Measurements from ENCODE around the gene SRPX2. TPM values are rescaled to one million over a fixed set of nuclear protein-coding genes. Genes with fewer than 3 reads are reported as not detected.
"Not testable (repeated sequence)": the region's sequence is repeated elsewhere in the genome, so short reads cannot be mapped to it uniquely, and the experiment has no call there.

The SRPX2 gene
- total and polyA plus RNA-seq, 4 donors, result 1.7 to 10.4 (median 4.7) TPM

- Histone ChIP-seq H3K9me3 (ENCODE audit: control insufficient read depth, insufficient read depth, low read length) (no peaks in the 10 kb centered on the region), H3K4me3 (ENCODE audit: low read depth, low read length) (no peak overlapping the region), H3K4me1 (ENCODE audit: control insufficient read depth, insufficient read depth, low read length) (no peaks in the 10 kb centered on the region), H3K27ac (ENCODE audit: low read depth, low read length) (no peak overlapping the region), H3K27me3 (ENCODE audit: control insufficient read depth, insufficient read depth, low read length) (no peaks in the 10 kb centered on the region), H3K36me3 (ENCODE audit: control insufficient read depth, insufficient read depth, low read length) (no peaks in the 10 kb centered on the region)
- DNase-seq (ENCODE audit: low read depth in 4 of 6, low spot score in 6 of 6), result no peak
- WGBS (ENCODE audit: insufficient coverage), result no CpG with 5 or more reads among the region's 2 CpGs
Observed at GRCh38 chrX:100719139-100719538, 75.1 kb downstream of the SRPX2 start.

GRCh38 chrX:100720301-100720700 lies 76.3 kb downstream of the SRPX2 start:
- no CpG with 5 or more reads among the region's 2 CpGs for WGBS (ENCODE audit: insufficient coverage)
- Histone ChIP-seq H3K27me3 (ENCODE audit: control insufficient read depth, insufficient read depth, low read length) (no peaks in the 10 kb centered on the region), H3K9me3 (ENCODE audit: control insufficient read depth, insufficient read depth, low read length) (no peaks in the 10 kb centered on the region), H3K4me1 (ENCODE audit: control insufficient read depth, insufficient read depth, low read length) (no peaks in the 10 kb centered on the region), H3K27ac (ENCODE audit: low read depth, low read length) (no peak overlapping the region), H3K4me3 (ENCODE audit: low read depth, low read length) (no peak overlapping the region), H3K36me3 (ENCODE audit: control insufficient read depth, insufficient read depth, low read length) (no peaks in the 10 kb centered on the region)
- DNase-seq (ENCODE audit: low read depth in 4 of 6, low spot score in 6 of 6), result peak in 2 of 6 donors; percentile 14 to 29

- H3K4me3 ChIP-seq (ENCODE audit: low read depth, low read length), result no peak overlapping the region
- DNase-seq (ENCODE audit: low read depth in 4 of 6, low spot score in 6 of 6), result no peak
- H3K4me1 ChIP-seq (ENCODE audit: control insufficient read depth, insufficient read depth, low read length), result no peaks in the 10 kb centered on the region
- no peak overlapping the region for H3K27ac ChIP-seq (ENCODE audit: low read depth, low read length)
- no peaks in the 10 kb centered on the region for H3K9me3 ChIP-seq (ENCODE audit: control insufficient read depth, insufficient read depth, low read length)
- H3K36me3 ChIP-seq (ENCODE audit: control insufficient read depth, insufficient read depth, low read length), result no peaks in the 10 kb centered on the region
- no peaks in the 10 kb centered on the region for H3K27me3 ChIP-seq (ENCODE audit: control insufficient read depth, insufficient read depth, low read length)
Observed at GRCh38 chrX:100721328-100721727, 77.3 kb downstream of the SRPX2 start.

GRCh38 chrX:100724006-100724405 lies 80.0 kb downstream of the SRPX2 start:
- H3K27ac ChIP-seq (ENCODE audit: low read depth, low read length); H3K4me3 ChIP-seq (ENCODE audit: low read depth, low read length); H3K4me1 ChIP-seq (ENCODE audit: control insufficient read depth, insufficient read depth, low read length); H3K9me3 ChIP-seq (ENCODE audit: control insufficient read depth, insufficient read depth, low read length); H3K36me3 ChIP-seq (ENCODE audit: control insufficient read depth, insufficient read depth, low read length); H3K27me3 ChIP-seq (ENCODE audit: control insufficient read depth, insufficient read depth, low read length); DNase-seq (ENCODE audit: low read depth in 4 of 6, low spot score in 6 of 6): not testable (repeated sequence)
- WGBS (ENCODE audit: insufficient coverage), result no CpG with 5 or more reads among the region's 30 CpGs

Other genes with a start within 250 kb of the SRPX2 start
- gene PCDH19, start 233.9 kb upstream of the SRPX2 start, total RNA-seq, result 10 to 100 TPM; 14.3 to 31.2 TPM
- gene PCDH19, start 233.9 kb upstream of the SRPX2 start, polyA plus RNA-seq (ENCODE audit: insufficient read length in 2 of 2), result 10 to 100 TPM; 42.2 to 60.0 TPM
- 1 to 10 TPM; 1.7 to 2.1 TPM for gene TNMD, start 59.3 kb upstream of the SRPX2 start, total RNA-seq
- gene TNMD, start 59.3 kb upstream of the SRPX2 start, polyA plus RNA-seq (ENCODE audit: insufficient read length in 2 of 2), result 1 to 10 TPM; 2.9 to 3.5 TPM
- 10 to 100 TPM; 53.7 to 73.7 TPM for gene TSPAN6, start 7.4 kb upstream of the SRPX2 start, total RNA-seq
- gene TSPAN6, start 7.4 kb upstream of the SRPX2 start, polyA plus RNA-seq (ENCODE audit: insufficient read length in 2 of 2), result 10 to 100 TPM; 65.8 to 69.9 TPM
- 10 to 100 TPM in 1 of 2 donors, 1 to 10 TPM in 1; 9.0 to 33.7 TPM for gene SYTL4, start 87.9 kb downstream of the SRPX2 start, total RNA-seq
- gene SYTL4, start 87.9 kb downstream of the SRPX2 start, polyA plus RNA-seq (ENCODE audit: insufficient read length in 2 of 2), result 1 to 10 TPM; 6.7 to 9.1 TPM
- gene CSTF2, start 176.2 kb downstream of the SRPX2 start, total RNA-seq, result 10 to 100 TPM; 13.1 to 16.7 TPM
- gene CSTF2, start 176.2 kb downstream of the SRPX2 start, polyA plus RNA-seq (ENCODE audit: insufficient read length in 2 of 2), result 10 to 100 TPM; 19.6 to 23.1 TPM
- gene NOX1, start 230.2 kb downstream of the SRPX2 start, total RNA-seq, result not detected
- under 1 TPM; 0.84 to 0.87 TPM for gene NOX1, start 230.2 kb downstream of the SRPX2 start, polyA plus RNA-seq (ENCODE audit: insufficient read length in 2 of 2)

Data from spinal cord (tissue), 10 donors.